RWPE2 (cell line): Measurements from ENCODE around the gene P2RX6.
A peak's percentile ranks its signal among the peaks of the same experiment; 100 is the strongest.

ENCODE experiments used
- ATAC-seq: fragments of 200-7000 bp; cut with Tn5 transposase; 3 replicates; pipeline ENCODE4 v1.9.1; 2021; ENCODE audit warnings: low read depth
- DNase-seq: peaks from one replicate; pipeline ENCODE4 v3.0.0-alpha.2; 2020; ENCODE audit warnings: low spot score
- H3K27ac ChIP-seq: fragments of 450-650 bp; 2 replicates; pipeline ENCODE4 v1.5.1; 2017; ENCODE audit warnings: mild to moderate bottlenecking; ENCODE audit not compliant: poor library complexity, severe bottlenecking
- H3K27me3 ChIP-seq: fragments of 250-450 bp; sonication (Bioruptor Pico); 2 replicates; pipeline ENCODE4 v1.5.1; 2021; ENCODE audit warnings: mild to moderate bottlenecking, moderate library complexity; ENCODE audit not compliant: insufficient read depth, poor library complexity, severe bottlenecking
- H3K36me3 ChIP-seq: fragments of 250-450 bp; sonication (Bioruptor Pico); 2 replicates; pipeline ENCODE4 v1.5.1; 2020; ENCODE audit warnings: low read depth, mild to moderate bottlenecking, moderate library complexity
- H3K4me1 ChIP-seq: fragments of 250-450 bp; sonication (Bioruptor Pico); 2 replicates; pipeline ENCODE4 v1.5.1; 2021; ENCODE audit warnings: mild to moderate bottlenecking, moderate library complexity; ENCODE audit not compliant: insufficient read depth, poor library complexity, severe bottlenecking
- H3K4me3 ChIP-seq: fragments of 250-450 bp; sonication (Bioruptor Pico); 2 replicates; pipeline ENCODE4 v1.5.1; 2021; ENCODE audit warnings: mild to moderate bottlenecking, moderate library complexity; ENCODE audit not compliant: severe bottlenecking
- H3K9me3 ChIP-seq: fragments of 250-450 bp; sonication (Bioruptor Pico); 2 replicates; pipeline ENCODE4 v1.5.1; 2021; ENCODE audit warnings: mild to moderate bottlenecking, moderate library complexity; ENCODE audit not compliant: severe bottlenecking
- TF ChIP-seq, protein P1 (sequence below): fragments of 450-650 bp; IDR thresholded peaks from one replicate; pipeline ENCODE4 v1.5.1; 2017; ENCODE audit warnings: mild to moderate bottlenecking, moderate library complexity; ENCODE audit not compliant: poor library complexity, severe bottlenecking

The P2RX6 gene

DNA sequence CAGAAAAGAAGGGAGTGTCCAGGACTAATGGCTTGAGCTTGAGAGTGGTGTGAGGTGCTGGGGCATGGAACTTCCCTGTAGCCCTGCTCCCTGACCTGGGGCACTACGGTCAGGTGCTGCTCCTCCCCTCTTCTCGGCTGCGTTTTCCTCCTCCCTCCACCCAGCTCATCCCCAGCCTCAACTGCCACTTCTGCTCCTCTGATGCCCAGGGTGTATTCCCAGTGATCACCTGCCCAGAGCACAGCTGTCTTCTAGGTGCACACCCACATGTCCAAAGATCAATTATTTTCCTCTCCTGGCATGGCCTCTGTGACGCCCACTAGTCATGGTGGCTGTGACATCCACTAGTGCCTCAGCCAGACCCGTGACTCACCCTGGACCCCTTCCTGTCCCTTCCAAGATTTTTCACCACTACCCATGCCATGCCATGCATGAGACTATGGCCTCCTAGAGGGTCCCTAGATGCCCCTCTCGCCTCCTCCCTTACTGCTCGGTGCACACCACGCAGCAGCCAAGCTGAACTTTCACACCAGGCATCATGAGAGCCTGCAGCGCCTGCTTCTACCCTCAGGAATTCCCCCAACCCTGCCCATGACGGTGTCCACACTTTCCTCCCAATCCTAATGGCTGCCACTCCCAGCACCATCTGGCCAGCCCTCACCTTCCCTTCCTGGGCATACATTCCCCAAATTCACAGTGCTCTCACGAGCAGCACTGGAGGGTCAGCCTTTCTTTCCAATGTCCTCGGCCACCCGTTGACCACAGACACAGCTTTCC is 1.9 kb downstream of the P2RX6 start:
- Histone ChIP-seq H3K27ac (no peak overlapping the region), H3K9me3 (no peaks in the 10 kb centered on the region), H3K4me1 (peaks cover 6% of the 10 kb centered on the region), H3K4me3 (no peak overlapping the region), H3K27me3 (no peaks in the 10 kb centered on the region), H3K36me3 (no peaks in the 10 kb centered on the region)
- ATAC-seq (no peak), DNase-seq (no peak)
- TF ChIP-seq, protein P1, sequence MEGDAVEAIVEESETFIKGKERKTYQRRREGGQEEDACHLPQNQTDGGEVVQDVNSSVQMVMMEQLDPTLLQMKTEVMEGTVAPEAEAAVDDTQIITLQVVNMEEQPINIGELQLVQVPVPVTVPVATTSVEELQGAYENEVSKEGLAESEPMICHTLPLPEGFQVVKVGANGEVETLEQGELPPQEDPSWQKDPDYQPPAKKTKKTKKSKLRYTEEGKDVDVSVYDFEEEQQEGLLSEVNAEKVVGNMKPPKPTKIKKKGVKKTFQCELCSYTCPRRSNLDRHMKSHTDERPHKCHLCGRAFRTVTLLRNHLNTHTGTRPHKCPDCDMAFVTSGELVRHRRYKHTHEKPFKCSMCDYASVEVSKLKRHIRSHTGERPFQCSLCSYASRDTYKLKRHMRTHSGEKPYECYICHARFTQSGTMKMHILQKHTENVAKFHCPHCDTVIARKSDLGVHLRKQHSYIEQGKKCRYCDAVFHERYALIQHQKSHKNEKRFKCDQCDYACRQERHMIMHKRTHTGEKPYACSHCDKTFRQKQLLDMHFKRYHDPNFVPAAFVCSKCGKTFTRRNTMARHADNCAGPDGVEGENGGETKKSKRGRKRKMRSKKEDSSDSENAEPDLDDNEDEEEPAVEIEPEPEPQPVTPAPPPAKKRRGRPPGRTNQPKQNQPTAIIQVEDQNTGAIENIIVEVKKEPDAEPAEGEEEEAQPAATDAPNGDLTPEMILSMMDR, result no peak

DNA sequence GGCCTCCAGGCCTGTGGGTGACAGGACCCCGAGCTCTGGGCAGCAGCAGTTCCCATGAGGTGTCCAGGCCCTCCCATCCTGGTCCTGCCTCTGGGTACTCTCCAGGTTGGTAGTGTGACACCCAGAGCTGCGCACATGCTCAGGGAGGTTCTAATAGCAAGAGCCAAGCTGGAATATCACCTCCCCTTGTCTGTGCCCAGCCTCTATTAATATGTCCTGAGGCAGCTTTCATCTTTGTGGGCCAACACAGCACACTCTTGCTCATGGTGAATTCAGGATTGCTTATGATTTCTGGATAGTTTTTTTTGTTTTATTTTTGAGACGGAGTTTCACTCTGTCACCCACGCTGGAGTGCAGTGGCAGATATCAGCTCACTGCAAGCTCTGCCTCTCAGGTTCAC is 3.3 kb downstream of the P2RX6 start:
- no peak for DNase-seq
- Histone ChIP-seq H3K27ac (no peak overlapping the region), H3K4me1 (peaks cover 6% of the 10 kb centered on the region), H3K9me3 (no peaks in the 10 kb centered on the region), H3K27me3 (no peaks in the 10 kb centered on the region), H3K36me3 (no peaks in the 10 kb centered on the region), H3K4me3 (no peak overlapping the region)
- TF ChIP-seq, protein P1, result no peak
- ATAC-seq, result no peak

DNA sequence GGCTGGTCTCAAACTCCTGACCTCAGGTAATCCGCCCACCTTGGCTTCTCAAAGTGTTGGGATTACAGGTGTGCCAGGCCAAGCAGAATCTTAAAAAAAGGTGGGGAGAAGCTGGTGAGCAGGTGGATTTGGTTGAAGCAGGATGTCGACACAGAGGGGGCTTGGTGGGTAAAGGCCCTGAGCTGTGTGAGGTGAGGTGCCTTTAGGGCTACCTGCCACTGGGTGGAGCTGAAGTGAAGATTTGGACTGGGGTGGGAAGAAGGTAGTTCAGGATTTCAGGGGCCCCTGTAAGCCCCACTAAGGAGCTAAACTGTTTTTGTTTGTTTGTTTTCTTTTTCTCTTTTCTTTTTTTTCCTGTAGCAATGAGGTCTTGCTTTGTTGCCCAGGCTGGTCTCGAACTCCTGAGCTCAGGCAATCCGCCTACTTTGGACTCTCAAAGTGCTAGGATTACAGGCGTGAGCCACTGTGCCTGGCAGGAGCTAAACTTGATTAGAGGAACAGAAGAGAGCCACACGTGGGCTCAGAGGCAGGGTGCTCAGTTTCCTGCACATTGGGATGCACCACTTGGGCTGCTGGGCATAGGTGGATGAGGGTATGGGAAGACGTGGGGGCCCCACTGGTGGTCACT is 6.0 kb downstream of the P2RX6 start:
- H3K27ac ChIP-seq, result no peak overlapping the region
- H3K9me3 ChIP-seq, result no peaks in the 10 kb centered on the region
- H3K27me3 ChIP-seq, result no peaks in the 10 kb centered on the region
- DNase-seq, result no peak
- TF ChIP-seq, protein P1, result peak; percentile 39
- ATAC-seq, result 0 out of 3 replicates have a peak, but pooled peaks have one; percentile 40
- H3K36me3 ChIP-seq, result no peaks in the 10 kb centered on the region
- H3K4me1 ChIP-seq, result peaks cover 10% of the 10 kb centered on the region
- H3K4me3 ChIP-seq, result no peak overlapping the region

DNA sequence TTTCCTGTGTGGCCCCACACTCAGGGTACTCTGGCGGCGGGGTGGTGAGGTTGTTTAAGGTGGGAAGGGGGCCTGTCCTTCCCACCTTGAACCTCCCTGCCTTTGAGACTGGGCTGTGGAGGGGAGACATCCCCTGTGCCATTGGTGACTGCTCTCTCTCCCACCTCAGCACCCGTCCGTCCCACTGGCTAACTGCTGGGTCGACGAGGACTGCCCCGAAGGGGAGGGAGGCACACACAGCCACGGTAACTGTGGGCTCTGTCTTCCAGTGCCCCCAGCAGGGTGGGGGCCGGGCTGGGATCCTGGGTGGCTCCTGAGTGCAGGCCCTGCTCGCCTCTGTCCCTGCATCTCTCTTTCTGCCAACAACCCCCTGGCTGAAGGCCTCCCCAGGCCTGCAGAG is 7.5 kb downstream of the P2RX6 start:
- H3K36me3 ChIP-seq, result no peaks in the 10 kb centered on the region
- ATAC-seq, result no peak
- TF ChIP-seq, protein P1, result no peak
- H3K27ac ChIP-seq, result no peak overlapping the region
- DNase-seq, result no peak
- no peaks in the 10 kb centered on the region for H3K27me3 ChIP-seq
- H3K4me3 ChIP-seq, result no peak overlapping the region
- no peaks in the 10 kb centered on the region for H3K9me3 ChIP-seq
- H3K4me1 ChIP-seq, result peaks cover 26% of the 10 kb centered on the region

DNA sequence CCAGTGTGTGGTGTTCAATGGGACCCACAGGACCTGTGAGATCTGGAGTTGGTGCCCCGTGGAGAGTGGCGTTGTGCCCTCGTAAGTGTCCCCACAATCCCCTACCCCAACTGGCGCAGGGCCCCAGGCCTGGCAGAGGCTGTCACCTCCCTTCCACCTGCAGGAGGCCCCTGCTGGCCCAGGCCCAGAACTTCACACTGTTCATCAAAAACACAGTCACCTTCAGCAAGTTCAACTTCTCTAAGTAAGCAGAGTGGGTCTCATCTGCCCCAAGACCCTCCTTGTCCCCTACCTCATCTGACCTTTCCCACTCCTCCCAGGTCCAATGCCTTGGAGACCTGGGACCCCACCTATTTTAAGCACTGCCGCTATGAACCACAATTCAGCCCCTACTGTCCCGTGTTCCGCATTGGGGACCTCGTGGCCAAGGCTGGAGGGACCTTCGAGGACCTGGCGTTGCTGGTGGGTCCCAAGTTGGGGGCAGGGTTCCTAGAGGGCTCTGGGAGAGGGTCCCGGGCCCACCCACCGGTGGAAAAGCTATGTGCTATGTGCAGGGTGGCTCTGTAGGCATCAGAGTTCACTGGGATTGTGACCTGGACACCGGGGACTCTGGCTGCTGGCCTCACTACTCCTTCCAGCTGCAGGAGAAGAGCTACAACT is 8.1 kb downstream of the P2RX6 start:
- H3K4me3 ChIP-seq, result no peak overlapping the region
- no peaks in the 10 kb centered on the region for H3K9me3 ChIP-seq
- ATAC-seq, result no peak
- peaks cover 30% of the 10 kb centered on the region for H3K4me1 ChIP-seq
- no peaks in the 10 kb centered on the region for H3K36me3 ChIP-seq
- no peak for DNase-seq
- H3K27me3 ChIP-seq, result no peaks in the 10 kb centered on the region
- H3K27ac ChIP-seq, result no peak overlapping the region
- TF ChIP-seq, protein P1, result no peak
